ENCODE measurements around the gene CRHR2. TPM values are rescaled to one million over a fixed set of nuclear protein-coding genes. Genes with fewer than 3 reads are reported as not detected.

Gene CRHR2
- total and polyA plus RNA-seq, 2 experiments from 2014 or later, result 0.14 to 1.4 TPM

- Histone ChIP-seq H3K4me3 (no peak overlapping the region), H3K27ac (ENCODE audit: low read depth) (no peak overlapping the region), H3K27me3 (ENCODE audit: insufficient read depth) (no peaks in the 10 kb centered on the region), H3K9me2 (ENCODE audit: insufficient read depth) (no peaks in the 10 kb centered on the region), H3K4me1 (ENCODE audit: insufficient read depth) (no peaks in the 10 kb centered on the region; the same call in 1 of the 2 replicates), H2AFZ (no peak overlapping the region), H3K79me2 (replicated peaks; ENCODE audit: insufficient read depth) (no peaks in the 10 kb centered on the region), H4K20me1 (replicated peaks; ENCODE audit: insufficient read depth) (no peaks in the 10 kb centered on the region), H3F3A (replicated peaks; ENCODE audit: low read depth) (no peaks in the 10 kb centered on the region), H3K4me2 (no peak overlapping the region), H3K36me3 (ENCODE audit: insufficient read depth) (no peaks in the 10 kb centered on the region)
- H3K36me3 Mint-ChIP-seq (ENCODE audit: low read depth), result no peaks in the 10 kb centered on the region; the same call in 2 of the 3 replicates
- peaks cover 11% of the 10 kb centered on the region for H3K27me3 Mint-ChIP-seq (ENCODE audit: insufficient read depth, low read depth, poor library complexity)
- no peaks in the 10 kb centered on the region for H3K9me3 Mint-ChIP-seq
- H3K4me3 Mint-ChIP-seq, result no peak overlapping the region
- peaks cover 15% of the 10 kb centered on the region for H3K4me1 Mint-ChIP-seq
- no peak for DNase-seq (ENCODE audit: low spot score)
- ATAC-seq, result no peak
- no peak overlapping the region for H3K27ac Mint-ChIP-seq
- TF ChIP-seq JUNB (IDR thresholded peaks at IDR 0.05; ENCODE audit: unreplicated experiment) (no peak), CTCF (conservative IDR thresholded peaks at IDR 0.05; ENCODE audit: low read depth in 2 of 2) (no peak), ETS1 (IDR thresholded peaks at IDR 0.05) (no peak), ZNF114 (CRISPR knock-in tag; IDR thresholded peaks at IDR 0.05) (no peak), CREB1 (CRISPR knock-in tag; IDR thresholded peaks at IDR 0.05; ENCODE audit: low read depth) (no peak), POLR2AphosphoS5 (IDR thresholded peaks at IDR 0.05; ENCODE audit: low read depth) (no peak), NANOG (IDR thresholded peaks at IDR 0.05; ENCODE audit: borderline replicate concordance) (no peak), ZNF462 (CRISPR knock-in tag; IDR thresholded peaks at IDR 0.05) (no peak), ZNF331 (CRISPR knock-in tag; IDR thresholded peaks at IDR 0.05; ENCODE audit: low read depth) (no peak)
These were observed 24.1 kb upstream of the CRHR2 start for GRCh38 chr7:30706316-30706715.

Data from GM23338 (cell line).